ENCODE results near the gene CENPP.

CENPP gene

GRCh38 chr9:92603100-92603499, 277.3 kb downstream of the CENPP start:
- DNase-seq = no peak

- no peak for DNase-seq
Measured at GRCh38 chr9:92603990-92604389, 278.2 kb downstream of the CENPP start.

- DNase-seq = no peak
Measured at GRCh38 chr9:92605224-92605623, 279.5 kb downstream of the CENPP start.

- no peak for DNase-seq
Measured at GRCh38 chr9:92607088-92607487, 281.3 kb downstream of the CENPP start.

GRCh38 chr9:92607773-92608172, 282.0 kb downstream of the CENPP start:
- no peak for DNase-seq

GRCh38 chr9:92608241-92608908, 282.6 kb downstream of the CENPP start:
- DNase-seq = no peak

- no peak for DNase-seq
Measured at GRCh38 chr9:92608909-92609445, 283.2 kb downstream of the CENPP start.

- no peak for DNase-seq
Measured at GRCh38 chr9:92610470-92611420, 285.0 kb downstream of the CENPP start.

- no peak for DNase-seq
Measured at GRCh38 chr9:92611621-92612285, 286.0 kb downstream of the CENPP start.

GRCh38 chr9:92612292-92612691, 286.5 kb downstream of the CENPP start:
- no peak for DNase-seq

GRCh38 chr9:92612816-92613215, 287.1 kb downstream of the CENPP start:
- DNase-seq = no peak

- no peak for DNase-seq
Measured at GRCh38 chr9:92613268-92614122, 287.7 kb downstream of the CENPP start.

- no peak for DNase-seq
Measured at GRCh38 chr9:92614123-92614510, 288.4 kb downstream of the CENPP start.

GRCh38 chr9:92614763-92615461, 289.2 kb downstream of the CENPP start:
- DNase-seq = no peak

- DNase-seq = no peak
Measured at GRCh38 chr9:92615790-92616189, 290.0 kb downstream of the CENPP start.

- DNase-seq = no peak
Measured at GRCh38 chr9:92616199-92616641, 290.5 kb downstream of the CENPP start.

- DNase-seq = no peak
Measured at GRCh38 chr9:92616655-92617111, 290.9 kb downstream of the CENPP start.

GRCh38 chr9:92617195-92617813, 291.6 kb downstream of the CENPP start:
- no peak for DNase-seq

- DNase-seq = no peak
Measured at GRCh38 chr9:92617951-92618510, 292.3 kb downstream of the CENPP start.

GRCh38 chr9:92618633-92619225, 293.0 kb downstream of the CENPP start:
- DNase-seq = no peak

Data from activated naive CD4-positive, alpha-beta T cell treated with anti-CD3 and anti-CD28 coated beads, Interleukin-2, amount 50 U/mL, for 16 hours (primary cell).